Measurements from ENCODE around the gene KREMEN2.
"Not testable (repeated sequence)": the region's sequence is repeated elsewhere in the genome, so short reads cannot be mapped to it uniquely, and the experiment has no call there.

Gene KREMEN2

DNA sequence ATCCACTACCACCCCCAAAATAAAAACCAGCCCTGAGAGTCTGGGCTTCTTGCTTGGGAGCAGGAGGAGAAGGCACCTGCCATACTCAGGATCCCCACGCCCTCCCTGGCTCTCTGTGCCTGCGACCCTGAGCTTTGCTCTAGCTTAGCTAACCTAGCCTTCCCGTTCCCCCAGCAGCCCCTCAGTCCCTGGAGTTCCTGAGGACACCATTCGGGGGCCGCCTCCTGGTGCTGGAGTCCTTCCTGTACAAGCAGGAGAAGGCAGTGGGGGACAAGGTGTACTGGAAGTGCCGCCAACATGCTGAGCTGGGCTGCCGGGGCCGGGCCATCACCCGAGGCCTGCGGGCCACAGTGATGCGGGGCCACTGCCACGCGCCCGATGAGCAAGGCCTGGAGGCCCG, 33.8 kb upstream of the KREMEN2 start:
- Histone ChIP-seq H3K36me3 (peaks cover 10% of the 10 kb centered on the region; the same call in 1 of the 2 replicates), H3K4me1 (peaks cover 3% of the 10 kb centered on the region), H3K9me3 (no peaks in the 10 kb centered on the region), H3K27me3 (no peaks in the 10 kb centered on the region), H3K4me3 (ENCODE audit: low read depth, low read length) (no peak overlapping the region)
- DNase-seq: no peak
- TF ChIP-seq CTCF (IDR thresholded peaks at IDR 0.05; ENCODE audit: low read depth, low read length): no peak

- H3K4me3 ChIP-seq (ENCODE audit: low read depth, low read length); H3K36me3 ChIP-seq; H3K9me3 ChIP-seq; DNase-seq; H3K27me3 ChIP-seq; H3K4me1 ChIP-seq: not testable (repeated sequence)
Observed at GRCh38 chr16:2931231-2931914, 32.7 kb upstream of the KREMEN2 start.

GRCh38 chr16:2933136-2933535, 30.9 kb upstream of the KREMEN2 start:
- peaks cover 17% of the 10 kb centered on the region for H3K36me3 ChIP-seq
- no peak for DNase-seq
- no peak overlapping the region for H3K4me3 ChIP-seq (ENCODE audit: low read depth, low read length)
- H3K9me3 ChIP-seq: no peaks in the 10 kb centered on the region
- no peak for TF ChIP-seq CTCF (IDR thresholded peaks at IDR 0.05; ENCODE audit: low read depth, low read length)
- H3K27me3 ChIP-seq: no peaks in the 10 kb centered on the region
- H3K4me1 ChIP-seq: no peaks in the 10 kb centered on the region

- DNase-seq: no peak
- Histone ChIP-seq H3K4me1 (no peaks in the 10 kb centered on the region), H3K4me3 (ENCODE audit: low read depth, low read length) (no peak overlapping the region), H3K27me3 (no peaks in the 10 kb centered on the region), H3K36me3 (peaks cover 17% of the 10 kb centered on the region), H3K9me3 (no peaks in the 10 kb centered on the region)
- TF ChIP-seq CTCF (IDR thresholded peaks at IDR 0.05; ENCODE audit: low read depth, low read length): no peak
Observed at GRCh38 chr16:2933701-2934100, 30.4 kb upstream of the KREMEN2 start.

DNA sequence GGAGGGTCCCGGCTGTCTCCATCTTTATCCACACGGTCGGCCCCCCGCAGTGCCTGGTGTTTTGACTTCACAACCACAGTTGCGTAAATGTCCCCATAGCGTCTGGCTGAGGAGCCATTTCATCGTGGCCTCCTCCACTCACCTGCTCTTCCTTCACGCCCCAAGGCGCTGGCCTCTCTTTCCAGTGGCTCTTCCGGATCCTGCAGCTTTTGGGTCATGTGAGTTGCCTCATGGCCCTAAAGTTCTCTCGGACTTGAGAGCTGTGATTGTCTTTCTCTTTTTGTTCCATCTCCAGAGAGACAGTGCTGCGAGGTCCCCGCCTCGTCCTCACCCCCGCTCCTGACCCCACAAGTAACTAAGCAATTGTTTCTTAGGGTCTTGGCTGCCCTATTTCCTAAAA, 29.6 kb upstream of the KREMEN2 start:
- no peaks in the 10 kb centered on the region for H3K4me1 ChIP-seq
- DNase-seq: no peak
- no peaks in the 10 kb centered on the region for H3K27me3 ChIP-seq
- no peak overlapping the region for H3K4me3 ChIP-seq (ENCODE audit: low read depth, low read length)
- H3K9me3 ChIP-seq: no peaks in the 10 kb centered on the region
- H3K36me3 ChIP-seq: peaks cover 18% of the 10 kb centered on the region
- TF ChIP-seq CTCF (IDR thresholded peaks at IDR 0.05; ENCODE audit: low read depth, low read length): no peak

DNA sequence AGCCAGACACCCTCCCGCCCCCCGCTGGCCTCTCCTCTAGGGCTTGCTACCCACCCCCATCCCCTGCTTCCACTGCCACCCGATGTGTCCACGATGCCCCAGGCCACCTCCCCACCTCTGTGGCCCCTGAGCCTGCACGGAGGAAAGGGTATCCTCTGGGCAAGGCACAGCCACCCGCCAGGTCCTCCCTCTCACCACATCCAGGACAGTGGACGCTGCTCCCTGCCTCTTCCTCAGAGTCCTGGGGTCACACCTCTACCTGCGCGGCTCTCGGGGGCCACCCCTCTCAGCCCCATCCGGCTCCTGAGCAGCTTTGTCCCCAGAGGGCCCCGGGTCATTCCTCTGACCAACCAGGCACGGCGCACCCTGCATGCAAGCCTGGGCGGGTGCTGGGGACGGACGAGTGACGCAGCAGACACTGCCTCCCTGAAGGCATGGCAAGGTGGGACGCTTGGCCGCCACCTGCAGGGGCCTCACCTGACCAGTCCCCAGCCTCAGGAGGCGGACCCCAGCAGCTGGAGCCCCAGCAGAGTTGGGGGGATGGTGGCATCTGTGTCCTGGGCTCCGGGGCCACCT, 27.6 kb upstream of the KREMEN2 start:
- Histone ChIP-seq H3K4me3 (ENCODE audit: low read depth, low read length) (no peak overlapping the region), H3K9me3 (no peaks in the 10 kb centered on the region), H3K27me3 (no peaks in the 10 kb centered on the region), H3K4me1 (no peaks in the 10 kb centered on the region), H3K36me3 (peaks cover 21% of the 10 kb centered on the region)
- no peak for DNase-seq
- TF ChIP-seq CTCF (IDR thresholded peaks at IDR 0.05; ENCODE audit: low read depth, low read length): no peak

All from BE2C (cell line).